ENCODE data around the gene SPTBN4. TPM values are rescaled to one million over a fixed set of nuclear protein-coding genes. Genes with fewer than 3 reads are reported as not detected.

The SPTBN4 gene
- total and polyA plus RNA-seq, 10 of the 15 experiments (the other 5 are each of a cell fraction or from before 2014, with no cell fraction given), result 0.04 to 1.1 (median 0.34) TPM; not detected in 1

- Histone ChIP-seq H3K27me3 (replicated peaks in 1 of 2; ENCODE audit: control insufficient read depth in 2 of 2, insufficient read depth in 2 of 2, low read length in 1 of 2) (no peaks in the 10 kb centered on the region), H3K4me1 (ENCODE audit: control insufficient read depth, insufficient read depth, low read length) (peaks cover 22% of the 10 kb centered on the region), H3K4me3 (peak overlapping the region; percentile 75; the same call in 1 of the 2 replicates), H3K27ac (ENCODE audit: control insufficient read depth, insufficient read depth) (peak overlapping the region; percentile 95), H3K9me3 (replicated peaks; ENCODE audit: control insufficient read depth, insufficient read depth, low read length) (no peaks in the 10 kb centered on the region), H3K4me2 (ENCODE audit: control insufficient read depth, insufficient read depth) (peak overlapping the region; percentile 83), H3K36me3 (ENCODE audit: control insufficient read depth in 2 of 2, insufficient read depth in 2 of 2, low read length in 1 of 2) (peaks cover 0 to 6% of the 10 kb centered on the region in 2 experiments; a peak in 2 of 4 replicates), H2AFZ (ENCODE audit: control insufficient read depth, low read depth, low read length) (peak overlapping the region; percentile 93), H3K9ac (ENCODE audit: control insufficient read depth, insufficient read depth, low read length) (peak overlapping the region; percentile 77; the same call in 1 of the 2 replicates), H3K79me2 (ENCODE audit: control insufficient read depth, insufficient read depth, low read length) (peaks cover 27% of the 10 kb centered on the region), H4K20me1 (ENCODE audit: control insufficient read depth, insufficient read depth) (no peaks in the 10 kb centered on the region)
- FAIRE-seq (no peak), DNase-seq (ENCODE audit: low read depth, low spot score) (no peak), ATAC-seq (no peak)
- ChIA-PET RAD21 (ENCODE audit: unreplicated experiment) (interaction anchor here (0.6 to 2.7 kb wide), 15 partner anchors 9 to 150 kb away, joined by 3 to 35 read pairs (median 5); partner anchors contain the start of genes BLVRB, PLD3 and SERTAD3), SMC1A (ENCODE audit: uncharacterized antibody, unreplicated experiment) (interaction anchor here (0.7 to 2.3 kb wide), 17 partner anchors 9 to 280 kb away, joined by 3 to 35 read pairs (median 4); partner anchors contain the start of genes BLVRB, PLD3 and SERTAD3), CTCF (interaction anchor here (0.6 to 7.1 kb wide), 21 partner anchors 10 to 281 kb away, joined by 3 to 67 read pairs (median 6); partner anchors contain the start of genes BLVRB, C19orf47, PLD3 and SERTAD3), POLR2A (interaction anchor here (0.5 to 5.5 kb wide), 22 partner anchors 10 to 451 kb away, joined by 3 to 55 read pairs (median 4); partner anchors contain the start of genes AKT2, BLVRB, C19orf47 and EGLN2)
- 58% methylated on average over 13 of the region's 14 CpGs for WGBS (ENCODE audit: insufficient coverage, insufficient replicate concordance, low lambda C conversion rate, missing lambda C conversion rate)
- intact Hi-C loops (cut with micrococcal nuclease; ENCODE audit: unreplicated experiment) (no loop called here), in situ Hi-C loops (cut with MboI) (no loop called here)
- no TSS peak for BruUV-seq (replicated peaks)
- TF ChIP-seq CHD4 (IDR thresholded peaks at IDR 0.05) (no peak), MLLT1 (IDR thresholded peaks at IDR 0.05) (peak; percentile 96)
Observed at GRCh38 chr19:40420451-40420765, 46.4 kb upstream of the SPTBN4 start.
